ENCODE results near the gene MUC13.

MUC13 gene

GRCh38 chr3:124882816-124883747, 51.5 kb downstream of the MUC13 start:
- TF ChIP-seq, protein P1, sequence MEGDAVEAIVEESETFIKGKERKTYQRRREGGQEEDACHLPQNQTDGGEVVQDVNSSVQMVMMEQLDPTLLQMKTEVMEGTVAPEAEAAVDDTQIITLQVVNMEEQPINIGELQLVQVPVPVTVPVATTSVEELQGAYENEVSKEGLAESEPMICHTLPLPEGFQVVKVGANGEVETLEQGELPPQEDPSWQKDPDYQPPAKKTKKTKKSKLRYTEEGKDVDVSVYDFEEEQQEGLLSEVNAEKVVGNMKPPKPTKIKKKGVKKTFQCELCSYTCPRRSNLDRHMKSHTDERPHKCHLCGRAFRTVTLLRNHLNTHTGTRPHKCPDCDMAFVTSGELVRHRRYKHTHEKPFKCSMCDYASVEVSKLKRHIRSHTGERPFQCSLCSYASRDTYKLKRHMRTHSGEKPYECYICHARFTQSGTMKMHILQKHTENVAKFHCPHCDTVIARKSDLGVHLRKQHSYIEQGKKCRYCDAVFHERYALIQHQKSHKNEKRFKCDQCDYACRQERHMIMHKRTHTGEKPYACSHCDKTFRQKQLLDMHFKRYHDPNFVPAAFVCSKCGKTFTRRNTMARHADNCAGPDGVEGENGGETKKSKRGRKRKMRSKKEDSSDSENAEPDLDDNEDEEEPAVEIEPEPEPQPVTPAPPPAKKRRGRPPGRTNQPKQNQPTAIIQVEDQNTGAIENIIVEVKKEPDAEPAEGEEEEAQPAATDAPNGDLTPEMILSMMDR (conservative IDR thresholded peaks at IDR 0.05; ENCODE audit: low read depth): no peak
- DNase-seq (ENCODE audit: low spot score): no peak
- no peak overlapping the region; the same call in 1 of the 2 replicates for H3K27ac ChIP-seq
- ChIA-PET CTCF (interaction anchor here (0.5 kb wide), 1 partner anchor 18 kb away, joined by 4 read pairs; no protein-coding TSS in a partner anchor), POLR2A (ENCODE audit: low non-redundant PET) (no interaction called here)

GRCh38 chr3:124881976-124882697, 52.4 kb downstream of the MUC13 start:
- ChIA-PET CTCF (no interaction called here), POLR2A (ENCODE audit: low non-redundant PET) (no interaction called here)
- DNase-seq (ENCODE audit: low spot score): no peak
- no peak overlapping the region for H3K27ac ChIP-seq
- TF ChIP-seq, protein P1 (conservative IDR thresholded peaks at IDR 0.05; ENCODE audit: low read depth): no peak

DNA sequence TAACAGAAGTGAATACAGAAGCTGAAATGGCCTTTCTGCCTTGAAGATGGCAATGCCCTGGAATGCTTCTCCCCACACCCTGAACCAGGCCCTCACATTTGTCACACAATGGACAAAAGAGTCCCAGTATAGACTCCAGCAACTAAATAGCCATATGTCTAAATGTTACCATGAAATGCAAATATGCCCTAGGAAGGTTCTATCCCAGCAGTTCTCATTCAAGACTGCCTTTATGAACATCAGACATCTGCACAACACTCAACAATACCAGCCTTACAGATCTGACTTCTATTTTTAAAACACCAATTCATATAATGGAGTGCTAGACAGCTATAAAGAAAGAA, 55.2 kb downstream of the MUC13 start:
- POLR2A ChIA-PET (ENCODE audit: low non-redundant PET): no interaction called here
- H3K27ac ChIP-seq: peak overlapping the region; percentile 84
- DNase-seq (ENCODE audit: low spot score): no peak
- CTCF ChIA-PET: interaction anchor here (1.4 kb wide), 1 partner anchor 92 kb away, joined by 6 read pairs; no protein-coding TSS in a partner anchor
- TF ChIP-seq, protein P1 (conservative IDR thresholded peaks at IDR 0.05; ENCODE audit: low read depth): no peak

GRCh38 chr3:124878561-124879336, 55.8 kb downstream of the MUC13 start:
- peak; percentile 92 for DNase-seq (ENCODE audit: low spot score)
- ChIA-PET CTCF (interaction anchor here (1.4 kb wide), 1 partner anchor 92 kb away, joined by 6 read pairs; no protein-coding TSS in a partner anchor), POLR2A (ENCODE audit: low non-redundant PET) (no interaction called here)
- peak overlapping the region; percentile 84 for H3K27ac ChIP-seq
- TF ChIP-seq, protein P1 (conservative IDR thresholded peaks at IDR 0.05; ENCODE audit: low read depth): no peak

- POLR2A ChIA-PET (ENCODE audit: low non-redundant PET): interaction anchor here (1.1 kb wide), 1 partner anchor 43 kb away, joined by 4 read pairs; no protein-coding TSS in a partner anchor
- peak overlapping the region; percentile 84 for H3K27ac ChIP-seq
- TF ChIP-seq, protein P1 (conservative IDR thresholded peaks at IDR 0.05; ENCODE audit: low read depth): no peak
- DNase-seq (ENCODE audit: low spot score): no peak
- CTCF ChIA-PET: interaction anchor here (0.6 to 1.1 kb wide), 2 partner anchors 116 to 1259 kb away, joined by 3 read pairs; no protein-coding TSS in a partner anchor
These were observed 56.9 kb downstream of the MUC13 start for GRCh38 chr3:124877674-124878073.
